ENCODE data around the gene YARS1. TPM values are rescaled to one million over a fixed set of nuclear protein-coding genes. Genes with fewer than 3 reads are reported as not detected.

The YARS1 gene
- total and polyA plus RNA-seq, 8 donors, result 25.1 to 135 (median 34.9) TPM

GRCh38 chr1:32775640-32776337, 41.4 kb downstream of the YARS1 start:
- no peaks in the 10 kb centered on the region for H3K9me3 ChIP-seq
- H3K36me3 ChIP-seq, result peaks cover 0 to 50% (median 17%) of the 10 kb centered on the region in 3 donors
- H3K27me3 ChIP-seq, result no peaks in the 10 kb centered on the region
- peaks cover 0 to 3% (median 0%) of the 10 kb centered on the region in 3 donors for H3K4me1 ChIP-seq
- FAIRE-seq, result no peak
- ATAC-seq, result no peak
- no peak overlapping the region for H3K4me3 ChIP-seq
- 80 to 85% methylated on average over 13 of the region's 13 CpGs for WGBS, 2 donors
- peak overlapping the region in 2 of 4 donors; percentile 26 to 53 for H3K27ac ChIP-seq
- TF ChIP-seq, protein P1, sequence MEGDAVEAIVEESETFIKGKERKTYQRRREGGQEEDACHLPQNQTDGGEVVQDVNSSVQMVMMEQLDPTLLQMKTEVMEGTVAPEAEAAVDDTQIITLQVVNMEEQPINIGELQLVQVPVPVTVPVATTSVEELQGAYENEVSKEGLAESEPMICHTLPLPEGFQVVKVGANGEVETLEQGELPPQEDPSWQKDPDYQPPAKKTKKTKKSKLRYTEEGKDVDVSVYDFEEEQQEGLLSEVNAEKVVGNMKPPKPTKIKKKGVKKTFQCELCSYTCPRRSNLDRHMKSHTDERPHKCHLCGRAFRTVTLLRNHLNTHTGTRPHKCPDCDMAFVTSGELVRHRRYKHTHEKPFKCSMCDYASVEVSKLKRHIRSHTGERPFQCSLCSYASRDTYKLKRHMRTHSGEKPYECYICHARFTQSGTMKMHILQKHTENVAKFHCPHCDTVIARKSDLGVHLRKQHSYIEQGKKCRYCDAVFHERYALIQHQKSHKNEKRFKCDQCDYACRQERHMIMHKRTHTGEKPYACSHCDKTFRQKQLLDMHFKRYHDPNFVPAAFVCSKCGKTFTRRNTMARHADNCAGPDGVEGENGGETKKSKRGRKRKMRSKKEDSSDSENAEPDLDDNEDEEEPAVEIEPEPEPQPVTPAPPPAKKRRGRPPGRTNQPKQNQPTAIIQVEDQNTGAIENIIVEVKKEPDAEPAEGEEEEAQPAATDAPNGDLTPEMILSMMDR (IDR thresholded peaks at IDR 0.05), result no peak
- intact Hi-C loops (cut with DNase I), result loop anchor here in 1 of 3 donors (10.0 kb wide), 1 partner anchor 89 kb away; no protein-coding TSS in a partner anchor
- peak in 1 of 6 donors; percentile 25 for DNase-seq

GRCh38 chr1:32774950-32775634, 42.1 kb downstream of the YARS1 start:
- Histone ChIP-seq H3K9me3 (no peaks in the 10 kb centered on the region), H3K27ac (peak overlapping the region in 2 of 4 donors; percentile 26 to 53), H3K36me3 (peaks cover 0 to 50% (median 21%) of the 10 kb centered on the region in 3 donors), H3K4me1 (peaks cover 0 to 3% (median 0%) of the 10 kb centered on the region in 3 donors), H3K27me3 (no peaks in the 10 kb centered on the region), H3K4me3 (no peak overlapping the region)
- TF ChIP-seq, protein P1 (IDR thresholded peaks at IDR 0.05), result no peak
- intact Hi-C loops (cut with DNase I), result loop anchor here in 2 of 3 donors (5.0 to 10.0 kb wide), 2 partner anchors 63 to 90 kb away; no protein-coding TSS in a partner anchor
- FAIRE-seq, result no peak
- peak in 1 of 6 donors; percentile 48 for DNase-seq
- WGBS, 2 donors, result 47 to 55% methylated on average over 2 of the region's 2 CpGs
- ATAC-seq, result peak in 3 of 4 donors; percentile 7 to 32 (median 12)

DNA sequence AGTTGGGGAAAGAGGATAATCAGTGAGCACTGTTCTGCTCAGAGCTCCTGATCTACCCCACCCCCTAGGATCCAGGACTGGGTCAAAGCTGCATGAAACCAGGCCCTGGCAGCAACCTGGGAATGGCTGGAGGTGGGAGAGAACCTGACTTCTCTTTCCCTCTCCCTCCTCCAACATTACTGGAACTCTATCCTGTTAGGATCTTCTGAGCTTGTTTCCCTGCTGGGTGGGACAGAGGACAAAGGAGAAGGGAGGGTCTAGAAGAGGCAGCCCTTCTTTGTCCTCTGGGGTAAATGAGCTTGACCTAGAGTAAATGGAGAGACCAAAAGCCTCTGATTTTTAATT, 42.7 kb downstream of the YARS1 start:
- Histone ChIP-seq H3K27me3 (no peaks in the 10 kb centered on the region), H3K27ac (peak overlapping the region in 2 of 4 donors; percentile 12 to 19), H3K36me3 (peaks cover 0 to 49% (median 17%) of the 10 kb centered on the region in 3 donors), H3K4me1 (peaks cover 0 to 3% (median 0%) of the 10 kb centered on the region in 3 donors), H3K4me3 (no peak overlapping the region), H3K9me3 (no peaks in the 10 kb centered on the region)
- FAIRE-seq (no peak), ATAC-seq (no peak), DNase-seq (peak in 1 of 6 donors; percentile 44)
- intact Hi-C loops (cut with DNase I), result loop anchor here in 2 of 3 donors (5.0 to 10.0 kb wide), 2 partner anchors 62 to 90 kb away; no protein-coding TSS in a partner anchor
- TF ChIP-seq, protein P1 (IDR thresholded peaks at IDR 0.05), result no peak

- DNase-seq (peak in 1 of 6 donors; percentile 39), FAIRE-seq (no peak), ATAC-seq (no peak)
- Histone ChIP-seq H3K27ac (peak overlapping the region in 2 of 4 donors; percentile 10 to 19), H3K4me1 (peaks cover 0 to 3% (median 0%) of the 10 kb centered on the region in 3 donors), H3K36me3 (peaks cover 0 to 49% (median 12%) of the 10 kb centered on the region in 3 donors), H3K27me3 (no peaks in the 10 kb centered on the region), H3K4me3 (no peak overlapping the region), H3K9me3 (no peaks in the 10 kb centered on the region)
- intact Hi-C loops (cut with DNase I), result loop anchor here in 2 of 3 donors (5.0 to 10.0 kb wide), 2 partner anchors 62 to 91 kb away; no protein-coding TSS in a partner anchor
- WGBS, 2 donors, result 72% methylated on average over 7 of the region's 7 CpGs
- TF ChIP-seq, protein P1 (IDR thresholded peaks at IDR 0.05), result no peak
Observed at GRCh38 chr1:32773764-32774463, 43.2 kb downstream of the YARS1 start.

Measured in pancreas (tissue), 10 donors.